HEK293 (cell line): ENCODE results near the gene FBXO5.

Experiments used
- CTCF ChIA-PET: fragments of 350-600 bp; formaldehyde crosslinking; extraction: SDS; loops from one replicate; lab custom pipeline; 2021; ENCODE audit warnings: antibody characterized with exemption; lab: Yijun Ruan, JAX
- POLR2A ChIA-PET: fragments of 300-600 bp; formaldehyde crosslinking; extraction: SDS; loops from one replicate; lab custom pipeline; 2020; ENCODE audit warnings: antibody characterized with exemption, inconsistent platforms; lab: Yijun Ruan, JAX
- H3K27ac ChIP-seq: fragments of 200-500 bp; sonication (Bioruptor generic); 2 replicates; pipeline ENCODE4 v1.5.1; 2014; ENCODE audit warnings: low read depth, low read length, control low read depth, inconsistent platforms; ENCODE audit errors: extremely low read depth
- H3K36me3 ChIP-seq, 2 experiments: fragments of 200-500 bp in 1 of 2; sonication (Bioruptor generic) in 1 of 2; 1 replicate in 1 of 2; 2 replicates in 1 of 2; pipeline ENCODE4 v1.5.1; 2014 to 2017; ENCODE audit warnings: inconsistent platforms in 2 of 2, low read length in 2 of 2; ENCODE audit not compliant: control insufficient read depth in 2 of 2, insufficient read depth in 1 of 2
- H3K4me1 ChIP-seq: fragments of 200-500 bp; sonication (Bioruptor generic); 2 replicates; pipeline ENCODE4 v1.5.1; 2014; ENCODE audit warnings: mild to moderate bottlenecking, low read length, inconsistent platforms; ENCODE audit not compliant: control insufficient read depth, insufficient read depth
- H3K4me3 ChIP-seq: 2 replicates; pipeline ENCODE4 v1.5.1; 2011; ENCODE audit warnings: low read depth, mild to moderate bottlenecking, control low read depth, low read length, moderate library complexity
- H3K9me3 ChIP-seq: fragments of 200-500 bp; sonication (Bioruptor generic); 2 replicates; pipeline ENCODE4 v1.5.1; 2014; ENCODE audit warnings: low read depth, low read length, inconsistent platforms; ENCODE audit not compliant: control insufficient read depth, insufficient read depth
- CTCF ChIP-seq: fragments of 450-650 bp; formaldehyde crosslinking; IDR thresholded peaks from 2 replicates; pipeline ENCODE4 v1.5.1; 2016; ENCODE audit warnings: missing biosample characterization, missing genetic modification characterization
- HOXD13 ChIP-seq: sonication (generic); formaldehyde crosslinking; IDR thresholded peaks from 2 replicates; pipeline ENCODE4 v1.8.0; 2022; ENCODE audit warnings: missing genetic modification reagents, borderline replicate concordance
- SCRT2 ChIP-seq: fragments of 450-650 bp; formaldehyde crosslinking; IDR thresholded peaks from 2 replicates; pipeline ENCODE4 v1.5.1; 2016; ENCODE audit warnings: missing biosample characterization, missing genetic modification characterization
- YY1 ChIP-seq: fragments of 450-650 bp; formaldehyde crosslinking; IDR thresholded peaks from 2 replicates; pipeline ENCODE4 v1.5.1; 2018; ENCODE audit warnings: missing biosample characterization, missing genetic modification characterization
- ZBTB26 ChIP-seq: fragments of 450-650 bp; formaldehyde crosslinking; optimal IDR thresholded peaks from 2 replicates; pipeline ENCODE3; 2016; ENCODE audit warnings: missing biosample characterization, mild to moderate bottlenecking, missing genetic modification characterization
- ZNF148 ChIP-seq: fragments of 450-650 bp; formaldehyde crosslinking; IDR thresholded peaks from 2 replicates; pipeline ENCODE4 v1.5.0; 2017; ENCODE audit warnings: missing biosample characterization, missing genetic modification characterization, borderline replicate concordance
- ZNF2 ChIP-seq: fragments of 450-650 bp; formaldehyde crosslinking; IDR thresholded peaks from 2 replicates; pipeline ENCODE4 v1.5.1; 2016; ENCODE audit warnings: missing biosample characterization, missing genetic modification characterization
- ZNF24 ChIP-seq: fragments of 450-650 bp; formaldehyde crosslinking; IDR thresholded peaks from 2 replicates; pipeline ENCODE4 v1.5.1; 2016; ENCODE audit warnings: missing biosample characterization, missing genetic modification characterization
- ZNF302 ChIP-seq: fragments of 450-650 bp; formaldehyde crosslinking; IDR thresholded peaks from 2 replicates; pipeline ENCODE4 v1.5.1; 2016; ENCODE audit warnings: missing biosample characterization, missing genetic modification characterization, low read depth
- ZNF449 ChIP-seq: fragments of 450-650 bp; formaldehyde crosslinking; IDR thresholded peaks from 2 replicates; pipeline ENCODE4 v1.5.1; 2017; ENCODE audit warnings: missing biosample characterization, mild to moderate bottlenecking, missing genetic modification characterization, moderate library complexity
- ZNF513 ChIP-seq: fragments of 450-650 bp; IDR thresholded peaks from 2 replicates; pipeline ENCODE4 v1.5.1; 2018; ENCODE audit warnings: missing biosample characterization, missing genetic modification characterization
- ZNF529 ChIP-seq: fragments of 450-650 bp; formaldehyde crosslinking; IDR thresholded peaks from 2 replicates; pipeline ENCODE4 v1.5.1; 2017; ENCODE audit warnings: missing genetic modification characterization, missing biosample characterization; ENCODE audit not compliant: insufficient replicate concordance
- ZNF549 ChIP-seq: fragments of 450-650 bp; IDR thresholded peaks from 2 replicates; pipeline ENCODE4 v1.5.1; 2018; ENCODE audit warnings: missing biosample characterization, missing genetic modification characterization, mild to moderate bottlenecking, inconsistent platforms, moderate library complexity
- ZNF654 ChIP-seq: fragments of 450-650 bp; formaldehyde crosslinking; IDR thresholded peaks from 2 replicates; pipeline ENCODE4 v1.5.1; 2016; ENCODE audit warnings: low read depth, missing biosample characterization, missing genetic modification characterization
- ZNF776 ChIP-seq: fragments of 450-650 bp; formaldehyde crosslinking; IDR thresholded peaks from 2 replicates; pipeline ENCODE4 v1.5.0; 2017; ENCODE audit warnings: missing biosample characterization, missing genetic modification characterization, borderline replicate concordance
- ZSCAN4 ChIP-seq: fragments of 450-650 bp; formaldehyde crosslinking; IDR thresholded peaks from 2 replicates; pipeline ENCODE4 v1.5.1; 2017; ENCODE audit warnings: missing biosample characterization, missing genetic modification characterization

The FBXO5 gene

GRCh38 chr6:152954443-152954842 is 28.4 kb downstream of the FBXO5 start:
- TF ChIP-seq YY1 (no peak), ZNF654 (tag by site-specific recombination) (peak; percentile 6; the same call in 1 of the 2 replicates)
- no peaks in the 10 kb centered on the region for H3K4me1 ChIP-seq
- no peaks in the 10 kb centered on the region for H3K36me3 ChIP-seq
- CTCF ChIA-PET = interaction anchor here (0.6 to 2.2 kb wide), 28 partner anchors 9 to 1629 kb away, joined by 3 to 30 read pairs (median 4); no protein-coding TSS in a partner anchor
- H3K27ac ChIP-seq = no peak overlapping the region
- POLR2A ChIA-PET = interaction anchor here (1.1 kb wide), 1 partner anchor 29 kb away, joined by 8 read pairs; the partner anchor contains the start of gene FBXO5
- no peaks in the 10 kb centered on the region for H3K9me3 ChIP-seq
- no peak overlapping the region for H3K4me3 ChIP-seq

- Histone ChIP-seq H3K27ac (no peak overlapping the region), H3K4me3 (no peak overlapping the region), H3K4me1 (no peaks in the 10 kb centered on the region), H3K9me3 (no peaks in the 10 kb centered on the region), H3K36me3 (no peaks in the 10 kb centered on the region)
- ChIA-PET CTCF (interaction anchor here (0.6 to 2.1 kb wide), 20 partner anchors 9 to 647 kb away, joined by 3 to 30 read pairs (median 5); no protein-coding TSS in a partner anchor), POLR2A (no interaction called here)
- TF ChIP-seq ZNF148 (tag by site-specific recombination) (no peak), SCRT2 (tag by site-specific recombination) (peak; percentile 83), ZNF654 (tag by site-specific recombination) (peak; percentile 72), CTCF (tag by site-specific recombination) (peak; percentile 39; the same call in 1 of the 2 replicates)
Measured at GRCh38 chr6:152952866-152953509, 29.9 kb downstream of the FBXO5 start.

- ChIA-PET POLR2A (no interaction called here), CTCF (interaction anchor here (0.6 to 6.8 kb wide), 8 partner anchors 8 to 205 kb away, joined by 3 to 140 read pairs (median 4); no protein-coding TSS in a partner anchor)
- H3K9me3 ChIP-seq = no peaks in the 10 kb centered on the region
- no peak overlapping the region for H3K27ac ChIP-seq
- no peaks in the 10 kb centered on the region for H3K4me1 ChIP-seq
- H3K4me3 ChIP-seq = no peak overlapping the region
- no peaks in the 10 kb centered on the region for H3K36me3 ChIP-seq
- TF ChIP-seq ZNF529 (no peak), ZNF302 (tag by site-specific recombination) (no peak)
Measured at GRCh38 chr6:152952045-152952444, 30.8 kb downstream of the FBXO5 start.

GRCh38 chr6:152950240-152950639 is 32.6 kb downstream of the FBXO5 start:
- ChIA-PET POLR2A (no interaction called here), CTCF (interaction anchor here (0.7 to 6.8 kb wide), 8 partner anchors 9 to 281 kb away, joined by 3 to 140 read pairs (median 4); no protein-coding TSS in a partner anchor)
- Histone ChIP-seq H3K9me3 (no peaks in the 10 kb centered on the region), H3K4me3 (no peak overlapping the region), H3K36me3 (no peaks in the 10 kb centered on the region), H3K27ac (no peak overlapping the region), H3K4me1 (no peaks in the 10 kb centered on the region)
- TF ChIP-seq ZNF24 (tag by site-specific recombination) (no peak), ZNF776 (tag by site-specific recombination) (no peak), ZNF449 (no peak), ZBTB26 (tag by site-specific recombination) (no peak), HOXD13 (CRISPR knock-in tag) (no peak), ZSCAN4 (tag by site-specific recombination) (no peak), ZNF549 (tag by site-specific recombination) (no peak), ZNF2 (no peak), ZNF513 (no peak)
